ENCODE data around the gene ZNF629.

DNA sequence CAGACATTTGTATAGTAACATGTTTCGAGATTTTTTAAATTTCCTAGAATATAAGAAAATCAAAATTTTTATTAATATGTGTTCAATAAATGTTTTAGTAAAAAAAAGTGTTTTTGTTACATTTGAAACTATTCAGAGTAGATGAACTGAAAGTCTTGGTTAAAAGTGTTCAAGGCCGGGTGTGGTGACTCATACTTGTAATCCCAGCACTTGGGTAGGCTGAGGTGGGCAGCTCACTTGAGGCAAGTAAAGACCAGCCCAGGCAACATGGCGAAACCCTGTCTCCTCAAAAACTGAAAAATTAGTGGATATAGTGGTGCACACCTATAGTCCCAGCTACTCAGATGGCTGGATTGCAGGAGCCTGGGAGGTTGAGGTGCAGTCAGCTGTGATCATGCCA is 55.6 kb downstream of the ZNF629 start:
- TF ChIP-seq EZH2 (IDR thresholded peaks at IDR 0.05; ENCODE audit: insufficient read depth, poor library complexity, severe bottlenecking) = no peak
- no peak for TF ChIP-seq EZH2phosphoT487 (IDR thresholded peaks at IDR 0.05; ENCODE audit: insufficient read depth, low read depth)
